CD4-positive, alpha-beta T cell treated with Interleukin-10 for 1 hour (primary cell): Measurements from ENCODE around the gene LGI2.

Experiments used
- DNase-seq: peaks from one replicate; pipeline ENCODE4 v3.0.0-alpha.2; 2020

LGI2 gene

DNA sequence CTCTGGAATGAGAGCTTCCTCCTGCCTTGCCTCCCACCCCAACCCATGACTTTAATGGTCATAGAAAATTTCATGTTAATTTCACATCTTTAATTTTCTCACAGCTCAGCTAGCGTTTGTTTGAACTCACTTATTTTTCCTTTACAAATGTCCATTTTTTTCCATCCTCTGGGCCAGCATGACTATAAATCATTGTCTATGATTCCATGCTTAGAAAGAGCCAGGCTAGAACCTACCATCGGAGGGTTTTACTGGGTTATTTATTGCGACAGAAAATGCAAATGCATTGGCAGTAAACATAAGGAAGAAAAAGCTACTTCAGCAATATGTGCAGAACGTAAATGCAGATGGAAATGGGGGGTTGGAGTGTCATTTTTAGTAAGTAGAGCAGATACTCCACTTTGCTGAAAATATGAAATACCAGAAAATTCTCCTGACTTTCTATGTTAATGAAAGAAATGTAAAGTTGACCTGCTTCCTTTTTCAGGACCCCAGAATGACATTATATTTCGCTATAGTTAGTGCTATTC lies 37.1 kb downstream of the LGI2 start:
- no peak for DNase-seq

GRCh38 chr4:24992968-24993367 lies 37.8 kb downstream of the LGI2 start:
- no peak for DNase-seq

- no peak for DNase-seq
Measured at GRCh38 chr4:24991015-24991414, 39.7 kb downstream of the LGI2 start.

GRCh38 chr4:24989327-24989726 lies 41.4 kb downstream of the LGI2 start:
- DNase-seq, result no peak

GRCh38 chr4:24988776-24989175 lies 42.0 kb downstream of the LGI2 start:
- no peak for DNase-seq

- DNase-seq, result no peak
Measured at GRCh38 chr4:24984602-24985532, 45.9 kb downstream of the LGI2 start.

DNA sequence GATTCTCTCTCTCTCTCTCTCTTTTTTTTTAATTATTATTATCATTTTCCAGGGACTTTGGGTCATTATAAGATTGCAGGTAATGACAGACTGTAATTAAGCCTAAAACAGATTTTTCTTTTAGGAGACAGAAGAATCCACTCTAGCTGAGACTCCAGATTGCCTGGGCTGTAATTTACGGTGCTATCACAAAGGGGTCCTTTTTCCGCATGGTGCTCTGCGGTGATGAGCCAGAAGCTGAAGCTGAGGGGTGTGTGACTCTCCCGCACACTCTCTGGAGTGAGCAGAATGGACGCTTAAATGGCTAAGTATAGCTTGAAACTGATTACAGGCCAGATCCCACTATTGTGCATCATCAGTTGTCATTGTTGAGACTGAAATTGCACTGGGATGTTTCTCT lies 50.0 kb downstream of the LGI2 start:
- DNase-seq, result no peak

GRCh38 chr4:24980064-24980690 lies 50.6 kb downstream of the LGI2 start:
- DNase-seq, result peak; percentile 59

DNA sequence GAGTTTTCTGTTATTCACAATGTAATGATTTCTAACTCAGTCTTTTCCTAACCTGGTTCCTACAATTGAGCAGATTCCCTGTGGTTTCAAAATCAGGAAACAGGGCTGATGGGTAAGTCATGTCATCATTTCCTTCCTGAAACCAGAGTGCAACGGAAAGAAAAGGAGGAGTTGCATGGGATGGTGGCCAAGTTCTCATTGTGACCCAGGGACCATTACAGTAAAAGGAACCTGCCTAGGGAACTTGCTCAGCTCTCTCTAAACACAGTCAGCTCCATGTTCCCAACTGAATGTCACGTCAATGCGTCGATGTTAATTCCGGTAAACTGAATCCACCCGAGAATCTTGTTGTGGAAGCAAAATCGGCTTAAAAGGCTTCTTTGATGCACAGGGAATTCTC lies 51.2 kb downstream of the LGI2 start:
- no peak for DNase-seq

DNA sequence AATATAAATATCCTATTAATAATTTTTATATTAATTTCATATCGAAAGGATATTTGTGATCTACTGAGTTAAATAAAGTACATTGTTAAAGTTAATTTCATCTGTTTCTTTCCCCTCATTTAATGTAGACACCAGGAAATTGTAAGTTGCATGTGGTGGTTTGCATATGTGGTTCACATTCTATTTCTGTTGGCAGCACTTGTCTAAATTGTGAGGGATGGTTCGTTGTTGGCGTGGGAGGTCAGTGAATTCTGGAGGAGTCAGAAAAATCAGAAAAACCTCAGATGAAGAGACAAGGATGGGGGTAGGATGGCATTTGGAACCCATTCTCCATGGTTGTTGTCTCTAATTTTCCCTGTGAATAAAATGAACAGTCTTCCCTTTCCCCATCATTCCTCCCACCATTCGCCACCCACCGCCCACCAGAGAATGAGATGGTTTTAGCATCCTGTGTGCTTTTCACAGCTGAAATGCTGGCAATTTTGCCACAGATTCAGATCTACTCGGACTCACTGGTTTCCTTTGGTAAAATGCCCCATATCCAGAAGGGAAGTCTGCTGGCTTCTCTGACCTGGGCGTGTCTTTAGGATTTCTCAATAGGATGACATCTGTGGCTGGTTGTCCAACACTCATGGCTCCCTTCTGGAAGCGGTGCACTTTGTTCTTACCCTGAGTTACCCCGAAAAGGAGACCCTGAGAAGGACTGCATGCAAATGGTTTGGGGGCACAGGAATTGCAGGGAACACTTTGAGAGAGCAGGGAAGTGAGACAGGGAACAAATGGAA lies 52.3 kb downstream of the LGI2 start:
- DNase-seq, result no peak

GRCh38 chr4:24975510-24975909 lies 55.2 kb downstream of the LGI2 start:
- DNase-seq, result no peak

GRCh38 chr4:24973747-24974601 lies 56.8 kb downstream of the LGI2 start:
- DNase-seq, result no peak

GRCh38 chr4:24973404-24973746 lies 57.4 kb downstream of the LGI2 start:
- DNase-seq, result no peak

- no peak for DNase-seq
Measured at GRCh38 chr4:24971192-24971591, 59.6 kb downstream of the LGI2 start.

DNA sequence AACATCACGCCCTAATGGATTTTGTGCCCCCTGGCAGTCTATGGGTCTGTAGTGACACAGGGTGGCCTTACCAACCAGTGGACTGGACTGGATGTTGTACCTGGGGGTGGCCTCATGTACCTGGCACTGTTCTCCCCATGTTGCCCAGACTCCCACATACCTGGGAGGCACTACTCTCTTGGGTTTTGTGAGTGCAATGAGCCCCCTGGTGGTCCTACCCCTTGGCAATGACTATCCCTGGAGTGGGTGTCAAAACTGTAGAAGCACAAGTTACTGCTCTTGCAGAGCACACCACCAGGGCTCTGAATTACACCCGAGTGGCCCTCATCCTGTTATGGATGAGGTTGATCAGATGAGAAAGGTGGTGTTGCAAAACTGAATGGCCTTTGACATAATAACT lies 60.1 kb downstream of the LGI2 start:
- DNase-seq, result no peak

DNA sequence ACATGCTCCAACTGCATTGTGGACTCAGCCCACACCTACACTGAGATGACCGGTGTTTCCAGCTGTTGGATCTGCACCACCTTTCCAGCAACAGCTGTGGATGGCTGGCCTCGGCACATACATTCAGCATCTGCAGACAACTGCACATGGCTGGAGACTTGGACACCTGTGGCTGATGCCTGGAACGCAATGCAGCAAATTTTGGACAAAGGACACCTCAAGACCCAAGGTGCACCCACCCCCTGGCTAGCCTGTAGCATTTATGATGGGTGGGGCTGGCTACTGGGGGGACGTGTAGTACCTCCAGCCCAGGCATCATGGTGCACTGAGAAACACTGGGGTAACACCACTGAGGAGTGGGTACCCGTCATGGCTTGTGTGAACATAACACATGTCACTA lies 60.6 kb downstream of the LGI2 start:
- DNase-seq, result no peak

GRCh38 chr4:24969486-24969885 lies 61.3 kb downstream of the LGI2 start:
- DNase-seq, result no peak

DNA sequence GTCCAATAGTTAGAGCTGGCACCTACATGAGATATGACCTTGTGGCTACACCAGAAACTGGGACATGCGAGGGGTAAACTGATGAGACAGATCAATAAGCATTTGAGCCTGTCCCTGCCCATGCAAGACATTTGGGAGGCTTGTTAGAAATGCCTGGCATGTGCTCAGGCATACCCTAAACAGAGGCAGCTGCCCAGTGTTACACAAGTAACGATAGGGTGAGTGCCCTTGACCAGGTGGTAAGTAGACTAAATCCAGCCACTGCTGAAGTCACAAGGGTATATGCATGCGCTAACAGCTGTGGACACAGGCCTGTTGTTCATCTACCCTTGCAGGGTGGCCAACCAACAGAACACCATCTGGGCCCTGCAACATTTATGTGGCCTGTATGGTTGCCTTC lies 61.8 kb downstream of the LGI2 start:
- DNase-seq, result no peak

- DNase-seq, result no peak
Measured at GRCh38 chr4:24968278-24968677, 62.5 kb downstream of the LGI2 start.

GRCh38 chr4:24967346-24967745 lies 63.4 kb downstream of the LGI2 start:
- no peak for DNase-seq

DNA sequence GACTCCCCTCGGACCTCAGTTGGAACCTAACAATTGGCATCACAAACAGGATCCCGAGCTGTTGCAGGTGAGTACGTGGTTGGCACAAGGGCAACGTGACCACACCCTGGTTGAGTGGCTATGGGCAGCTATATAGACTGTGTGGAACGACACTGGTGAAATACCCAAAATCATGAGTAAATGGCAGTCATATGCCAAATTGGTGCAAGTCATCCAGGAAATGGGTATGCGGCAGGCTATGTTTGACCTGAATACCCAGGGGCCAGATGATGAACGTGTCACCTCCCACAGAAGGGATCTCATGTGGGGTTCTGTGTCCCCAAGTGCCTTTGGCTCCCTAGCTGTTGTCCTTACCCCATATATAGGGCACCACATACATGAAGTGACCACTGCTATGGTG lies 64.7 kb downstream of the LGI2 start:
- DNase-seq, result no peak

DNA sequence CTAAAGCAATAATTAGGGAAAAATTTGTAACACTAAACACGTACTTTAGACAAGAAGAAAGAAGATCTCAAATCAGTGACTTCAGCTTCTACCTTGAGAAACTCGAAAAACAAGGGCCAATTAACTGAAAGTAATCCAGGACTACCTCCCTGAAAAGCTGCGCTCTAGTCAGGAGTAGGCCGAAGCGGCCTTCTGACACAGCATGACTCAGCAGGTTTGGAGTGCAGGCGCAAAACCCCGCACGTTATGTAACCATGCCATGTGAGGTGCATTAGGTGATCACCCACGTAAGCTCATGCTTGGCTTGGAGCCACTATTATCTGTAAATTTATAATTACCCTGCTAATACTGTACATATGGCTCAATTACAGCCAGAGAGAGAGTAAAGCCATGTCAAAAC lies 65.1 kb downstream of the LGI2 start:
- peak; percentile 11 for DNase-seq

DNA sequence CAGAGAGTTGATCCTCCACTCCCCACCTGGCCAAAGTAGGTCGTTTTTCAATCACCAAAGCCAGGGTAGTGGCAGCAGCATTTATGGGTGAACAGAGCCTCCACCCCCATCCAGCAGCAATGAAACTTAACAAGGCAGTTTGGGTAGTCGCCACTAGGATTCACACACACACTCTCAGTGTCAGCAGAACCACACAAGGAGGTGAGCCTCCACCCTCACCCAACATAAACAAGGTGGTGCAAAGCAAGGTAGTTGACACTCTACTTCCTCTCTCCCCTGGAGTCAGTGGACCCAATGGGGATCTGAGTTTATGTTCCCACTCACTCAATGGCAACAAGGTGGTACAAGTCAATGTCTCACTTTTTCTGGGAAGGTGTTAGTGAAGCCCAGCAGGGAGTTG lies 67.5 kb downstream of the LGI2 start:
- no peak for DNase-seq
